CD4-positive, alpha-beta memory T cell (primary cell): ENCODE measurements around the gene CCSER2. TPM values are rescaled to one million over a fixed set of nuclear protein-coding genes. Genes with fewer than 3 reads are reported as not detected.
"Not testable (repeated sequence)": the region's sequence is repeated elsewhere in the genome, so short reads cannot be mapped to it uniquely, and the experiment has no call there.

Experiments used
- CTCF ChIA-PET: fragments of 350-600 bp; sonication (Branson Sonifier 250); formaldehyde crosslinking; loops from one replicate; lab custom pipeline; 2021; ENCODE audit warnings: inconsistent platforms; ENCODE audit not compliant: partially characterized antibody; lab: Charles Lee
- POLR2A ChIA-PET: fragments of 350-600 bp; sonication (Branson Sonifier 250); formaldehyde crosslinking; loops from one replicate; lab custom pipeline; 2021; ENCODE audit not compliant: partially characterized antibody; lab: Charles Lee
- DNase-seq, 5 donors: peaks; one replicate each; pipeline versions ENCODE4 v3.0.0 to v3.0.0-alpha.2; 2020 to 2022; ENCODE audit warnings: mixed read lengths in 1 of 5
- H3K27ac ChIP-seq: one replicate; pipeline ENCODE4 v1.7.0; 2013; ENCODE audit warnings: low read depth, low read length
- H3K27me3 ChIP-seq: 2 replicates; pipeline ENCODE4 v1.7.0; 2013; ENCODE audit warnings: mild to moderate bottlenecking, low read length, moderate library complexity; ENCODE audit not compliant: insufficient read depth
- H3K36me3 ChIP-seq: 2 replicates; pipeline ENCODE4 v1.7.0; 2013; ENCODE audit warnings: mild to moderate bottlenecking, low read length, moderate library complexity; ENCODE audit not compliant: insufficient read depth
- H3K4me1 ChIP-seq: 2 replicates; pipeline ENCODE4 v1.7.0; 2013; ENCODE audit warnings: mild to moderate bottlenecking, low read length, moderate library complexity; ENCODE audit not compliant: insufficient read depth
- H3K4me3 ChIP-seq, 2 donors: one replicate each; pipeline ENCODE4 v1.7.0; 2013; ENCODE audit warnings: low read length in 2 of 2, mild to moderate bottlenecking in 1 of 2
- H3K9me3 ChIP-seq, 2 donors: one replicate each; pipeline ENCODE4 v1.7.0; 2013; ENCODE audit warnings: low read length in 2 of 2, control low read depth in 1 of 2; ENCODE audit not compliant: control insufficient read depth in 1 of 2
- H3K27ac Mint-ChIP-seq, 7 donors: one replicate each; pipeline ENCODE4 v1.8.0; 2020 to 2021; ENCODE audit warnings: mixed read lengths in 7 of 7, mild to moderate bottlenecking in 6 of 7, inconsistent platforms in 3 of 7, moderate library complexity in 3 of 7
- H3K27me3 Mint-ChIP-seq, 2 donors: one replicate each; pipeline ENCODE4 v1.8.0; 2020 to 2021; ENCODE audit warnings: mixed read lengths in 2 of 2
- H3K36me3 Mint-ChIP-seq, 2 donors: one replicate each; pipeline ENCODE4 v1.8.0; 2020 to 2021; ENCODE audit warnings: mixed read lengths in 2 of 2, inconsistent platforms in 1 of 2, mild to moderate bottlenecking in 1 of 2
- H3K4me1 Mint-ChIP-seq, 4 donors: one replicate each; pipeline ENCODE4 v1.8.0; 2020 to 2021; ENCODE audit warnings: mixed read lengths in 4 of 4, mild to moderate bottlenecking in 1 of 4
- H3K4me3 Mint-ChIP-seq, 8 donors: one replicate each; pipeline ENCODE4 v1.8.0; 2020 to 2021; ENCODE audit warnings: mixed read lengths in 8 of 8, mild to moderate bottlenecking in 7 of 8, moderate library complexity in 6 of 8, inconsistent platforms in 3 of 8
- H3K9me3 Mint-ChIP-seq, 8 donors: one replicate each; pipeline ENCODE4 v1.8.0; 2020 to 2021; ENCODE audit warnings: mixed read lengths in 8 of 8, mild to moderate bottlenecking in 5 of 8, inconsistent platforms in 3 of 8, moderate library complexity in 1 of 8
- intact Hi-C: fragments of 100-400 bp; cut with micrococcal nuclease; formaldehyde crosslinking; loops from one replicate; pipeline ENCODE4 v1.15.1; 2023
- polyA plus RNA-seq, 2 donors: library from polyadenylated mRNA; unstranded; fragments of 300-500 nt; fragmentation: Illumina TruSeq; gene quantifications; one replicate each; pipeline ENCODE4 v1.2.3, GENCODE V29; 2021
- total RNA-seq, 2 experiments: library from RNA; stranded (reverse); gene quantifications; one replicate each; pipeline ENCODE4 v1.2.3, GENCODE V29; 2021

The CCSER2 gene
- total and polyA plus RNA-seq, 4 experiments from 2014 or later = 89.8 to 151 (median 119) TPM

GRCh38 chr10:84525120-84525806, 196.9 kb downstream of the CCSER2 start:
- Histone ChIP-seq H3K27me3 (no peaks in the 10 kb centered on the region), H3K36me3 (no peaks in the 10 kb centered on the region), H3K4me3 (no peak overlapping the region), H3K4me1 (no peaks in the 10 kb centered on the region), H3K27ac (no peak overlapping the region), H3K9me3 (no peaks in the 10 kb centered on the region)
- ChIA-PET CTCF (interaction anchor here (0.8 to 3.9 kb wide), 2 partner anchors 13 to 15 kb away, joined by 3 to 16 read pairs; no protein-coding TSS in a partner anchor), POLR2A (no interaction called here)
- peaks cover 0 to 9% (median 5%) of the 10 kb centered on the region in 4 donors for H3K4me1 Mint-ChIP-seq
- H3K9me3 Mint-ChIP-seq = peaks cover 2 to 21% (median 15%) of the 10 kb centered on the region in 8 donors
- no peak overlapping the region for H3K27ac Mint-ChIP-seq
- peaks cover 2 to 5% of the 10 kb centered on the region in 2 donors for H3K36me3 Mint-ChIP-seq
- no peak for DNase-seq
- no peak overlapping the region for H3K4me3 Mint-ChIP-seq
- peaks cover 2% of the 10 kb centered on the region in 2 donors for H3K27me3 Mint-ChIP-seq
- intact Hi-C loops = no loop called here

GRCh38 chr10:84525807-84526182, 197.4 kb downstream of the CCSER2 start:
- H3K36me3 ChIP-seq, DNase-seq, H3K27me3 Mint-ChIP-seq, H3K9me3 ChIP-seq, H3K4me3 Mint-ChIP-seq, H3K27ac Mint-ChIP-seq, H3K4me3 ChIP-seq, H3K27me3 ChIP-seq, H3K27ac ChIP-seq, H3K36me3 Mint-ChIP-seq, H3K4me1 Mint-ChIP-seq, H3K4me1 ChIP-seq, intact Hi-C loops, POLR2A ChIA-PET: not testable (repeated sequence)
- H3K9me3 Mint-ChIP-seq = peaks cover 2 to 21% (median 15%) of the 10 kb centered on the region in 8 donors
- CTCF ChIA-PET = interaction anchor here (0.8 to 3.9 kb wide), 2 partner anchors 12 to 14 kb away, joined by 3 to 16 read pairs; no protein-coding TSS in a partner anchor

GRCh38 chr10:84527386-84527785, 199.0 kb downstream of the CCSER2 start:
- H3K27me3 Mint-ChIP-seq, H3K4me3 Mint-ChIP-seq, H3K27ac ChIP-seq, CTCF ChIA-PET, H3K36me3 Mint-ChIP-seq, H3K4me3 ChIP-seq, POLR2A ChIA-PET, H3K27me3 ChIP-seq, DNase-seq, H3K9me3 ChIP-seq, H3K27ac Mint-ChIP-seq, intact Hi-C loops, H3K4me1 Mint-ChIP-seq, H3K4me1 ChIP-seq, H3K36me3 ChIP-seq: not testable (repeated sequence)
- peaks cover 2 to 21% (median 15%) of the 10 kb centered on the region in 8 donors for H3K9me3 Mint-ChIP-seq

DNA sequence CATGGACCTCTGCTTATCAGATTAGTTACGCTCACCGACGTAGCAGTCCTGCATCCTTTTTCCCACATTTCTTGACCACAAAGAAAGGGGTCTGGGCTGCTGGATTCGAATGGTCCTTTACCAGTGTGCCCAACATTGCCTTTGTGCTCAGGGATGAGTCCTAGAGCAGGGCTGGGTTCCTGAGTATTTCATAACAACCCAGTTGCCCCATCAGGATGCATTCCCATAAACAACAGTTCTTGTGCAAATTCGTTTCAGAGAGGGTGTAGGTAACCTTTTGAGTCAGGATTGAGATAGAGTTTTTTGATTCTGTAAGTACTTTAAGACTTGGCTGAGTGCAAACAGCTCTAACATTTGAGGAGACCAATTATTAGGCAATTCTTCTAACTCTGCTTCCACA, 200.1 kb downstream of the CCSER2 start:
- H3K27ac Mint-ChIP-seq, H3K9me3 ChIP-seq, intact Hi-C loops, H3K4me1 ChIP-seq, H3K27me3 ChIP-seq, H3K27ac ChIP-seq, DNase-seq, H3K36me3 Mint-ChIP-seq, H3K4me3 Mint-ChIP-seq, H3K4me1 Mint-ChIP-seq, H3K27me3 Mint-ChIP-seq, H3K4me3 ChIP-seq, H3K36me3 ChIP-seq, POLR2A ChIA-PET: not testable (repeated sequence)
- CTCF ChIA-PET = interaction anchor here (1.3 kb wide), 1 partner anchor 9 kb away, joined by 5 read pairs; no protein-coding TSS in a partner anchor
- H3K9me3 Mint-ChIP-seq = peaks cover 2 to 21% (median 15%) of the 10 kb centered on the region in 8 donors

- Mint-ChIP-seq H3K36me3 (peaks cover 0 to 2% of the 10 kb centered on the region in 2 donors), H3K27ac (no peak overlapping the region), H3K4me3 (no peak overlapping the region), H3K4me1 (peaks cover 0 to 4% (median under 1%) of the 10 kb centered on the region in 4 donors), H3K9me3 (peaks cover 0 to 10% (median 6%) of the 10 kb centered on the region in 8 donors), H3K27me3 (peaks cover 0 to 2% of the 10 kb centered on the region in 2 donors)
- Histone ChIP-seq H3K4me1 (no peaks in the 10 kb centered on the region), H3K9me3 (no peaks in the 10 kb centered on the region), H3K36me3 (no peaks in the 10 kb centered on the region), H3K27ac (no peak overlapping the region), H3K4me3 (no peak overlapping the region), H3K27me3 (no peaks in the 10 kb centered on the region)
- intact Hi-C loops = no loop called here
- POLR2A ChIA-PET = no interaction called here
- CTCF ChIA-PET = interaction anchor here (0.7 to 3.1 kb wide), 6 partner anchors 9 to 266 kb away, joined by 3 to 17 read pairs (median 4); no protein-coding TSS in a partner anchor
- DNase-seq = no peak
These were observed 202.4 kb downstream of the CCSER2 start for GRCh38 chr10:84530724-84531325.

- Histone ChIP-seq H3K4me3 (no peak overlapping the region), H3K27ac (no peak overlapping the region), H3K9me3 (no peaks in the 10 kb centered on the region), H3K27me3 (no peaks in the 10 kb centered on the region), H3K4me1 (no peaks in the 10 kb centered on the region), H3K36me3 (no peaks in the 10 kb centered on the region)
- no peak for DNase-seq
- H3K27ac Mint-ChIP-seq = no peak overlapping the region
- H3K4me1 Mint-ChIP-seq = peaks cover 0 to 4% (median under 1%) of the 10 kb centered on the region in 4 donors
- no peak overlapping the region for H3K4me3 Mint-ChIP-seq
- peaks cover 0 to 2% of the 10 kb centered on the region in 2 donors for H3K36me3 Mint-ChIP-seq
- ChIA-PET CTCF (interaction anchor here (1.4 to 3.1 kb wide), 4 partner anchors 9 to 267 kb away, joined by 3 to 17 read pairs (median 8); no protein-coding TSS in a partner anchor), POLR2A (no interaction called here)
- peaks cover 0 to 2% of the 10 kb centered on the region in 2 donors for H3K27me3 Mint-ChIP-seq
- intact Hi-C loops = no loop called here
- peaks cover 0 to 4% (median 1%) of the 10 kb centered on the region in 8 donors for H3K9me3 Mint-ChIP-seq
These were observed 203.0 kb downstream of the CCSER2 start for GRCh38 chr10:84531396-84531795.

DNA sequence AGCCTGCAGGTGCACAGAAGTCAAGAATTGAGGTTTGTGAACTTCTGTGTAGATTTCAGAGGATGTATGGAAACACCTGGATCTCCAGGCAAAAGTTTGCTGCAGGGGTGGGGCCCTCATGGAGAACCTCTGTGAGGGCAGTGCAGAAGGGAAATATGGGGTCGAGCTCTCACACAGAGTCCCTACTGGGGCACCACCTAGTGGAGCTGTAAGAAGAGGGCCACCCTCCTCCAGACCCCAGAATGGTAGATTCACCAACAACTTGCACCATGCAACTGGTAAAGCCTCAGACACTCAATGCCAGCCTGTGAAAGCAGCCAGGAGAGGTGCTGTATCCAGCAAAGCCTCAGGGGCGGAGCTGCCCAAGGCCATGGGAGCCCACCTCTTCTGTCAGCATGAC, 205.8 kb downstream of the CCSER2 start:
- Histone ChIP-seq H3K36me3 (no peaks in the 10 kb centered on the region), H3K4me3 (no peak overlapping the region), H3K4me1 (no peaks in the 10 kb centered on the region), H3K27me3 (no peaks in the 10 kb centered on the region), H3K27ac (no peak overlapping the region), H3K9me3 (no peaks in the 10 kb centered on the region)
- Mint-ChIP-seq H3K9me3 (no peaks in the 10 kb centered on the region), H3K4me3 (no peak overlapping the region), H3K27ac (no peak overlapping the region), H3K27me3 (peaks cover 1 to 3% of the 10 kb centered on the region in 2 donors), H3K4me1 (peaks cover 0 to 6% (median 5%) of the 10 kb centered on the region in 4 donors), H3K36me3 (no peaks in the 10 kb centered on the region)
- ChIA-PET POLR2A (no interaction called here), CTCF (interaction anchor here (10.5 kb wide), 1 partner anchor 269 kb away, joined by 326 read pairs; no protein-coding TSS in a partner anchor)
- no peak for DNase-seq
- intact Hi-C loops = no loop called here
